Mucosa of gallbladder (tissue), 1 donor: ENCODE data around the gene OGFRL1. TPM values are rescaled to one million over a fixed set of nuclear protein-coding genes. Genes with fewer than 3 reads are reported as not detected.
A peak's percentile ranks its signal among the peaks of the same experiment; 100 is the strongest.
"Not testable (repeated sequence)": the region's sequence is repeated elsewhere in the genome, so short reads cannot be mapped to it uniquely, and the experiment has no call there.

Experiments
- DNase-seq: peaks from one replicate; pipeline ENCODE4 v3.0.0-alpha.2; 2020; ENCODE audit warnings: low spot score
- total RNA-seq: library from RNA; stranded (reverse); gene quantifications from one replicate; pipeline ENCODE4 v1.2.1, GENCODE V29; 2021
- donor health status: DM: no; HTN: no; CAD: no.

OGFRL1 gene
- 17.8 TPM for total RNA-seq

- DNase-seq: peak; percentile 70
Observed at GRCh38 chr6:71288228-71289038, at the start of gene OGFRL1. Gene OGFRL1 (plus strand): TSS chr6:71288811. CDS start chr6:71288937, 126 bp downstream.

GRCh38 chr6:71239694-71240093 is 48.9 kb upstream of the OGFRL1 start:
- no peak for DNase-seq

GRCh38 chr6:71245265-71246049 is 43.2 kb upstream of the OGFRL1 start:
- no peak for DNase-seq

- DNase-seq: no peak
Observed at GRCh38 chr6:71246596-71246995, 42.0 kb upstream of the OGFRL1 start.

- no peak for DNase-seq
Observed at GRCh38 chr6:71248306-71248765, 40.3 kb upstream of the OGFRL1 start.

GRCh38 chr6:71248878-71249544 is 39.6 kb upstream of the OGFRL1 start:
- DNase-seq: no peak

- DNase-seq: no peak
Observed at GRCh38 chr6:71250099-71250602, 38.5 kb upstream of the OGFRL1 start.

GRCh38 chr6:71252410-71252809 is 36.2 kb upstream of the OGFRL1 start:
- no peak for DNase-seq

- no peak for DNase-seq
Observed at GRCh38 chr6:71252960-71253359, 35.7 kb upstream of the OGFRL1 start.

- DNase-seq: no peak
Observed at GRCh38 chr6:71254323-71254722, 34.3 kb upstream of the OGFRL1 start.

- no peak for DNase-seq
Observed at GRCh38 chr6:71258078-71258866, 30.3 kb upstream of the OGFRL1 start.

- no peak for DNase-seq
Observed at GRCh38 chr6:71259888-71260604, 28.6 kb upstream of the OGFRL1 start.

- no peak for DNase-seq
Observed at GRCh38 chr6:71262914-71263313, 25.7 kb upstream of the OGFRL1 start.

- not testable (repeated sequence) for DNase-seq
Observed at GRCh38 chr6:71266392-71266791, 22.2 kb upstream of the OGFRL1 start.

- no peak for DNase-seq
Observed at GRCh38 chr6:71268735-71269437, 19.7 kb upstream of the OGFRL1 start.

- no peak for DNase-seq
Observed at GRCh38 chr6:71277926-71278600, 10.5 kb upstream of the OGFRL1 start.

GRCh38 chr6:71279321-71279720 is 9.3 kb upstream of the OGFRL1 start:
- no peak for DNase-seq

GRCh38 chr6:71279740-71280139 is 8.9 kb upstream of the OGFRL1 start:
- DNase-seq: no peak

- no peak for DNase-seq
Observed at GRCh38 chr6:71280701-71281100, 7.9 kb upstream of the OGFRL1 start.
